GM03348 (cell line): ENCODE measurements around the gene HOXA1.

Experiments
- DNase-seq: peaks from one replicate; pipeline ENCODE4 v3.0.0; 2012; ENCODE audit warnings: low spot score

The HOXA1 gene

DNA sequence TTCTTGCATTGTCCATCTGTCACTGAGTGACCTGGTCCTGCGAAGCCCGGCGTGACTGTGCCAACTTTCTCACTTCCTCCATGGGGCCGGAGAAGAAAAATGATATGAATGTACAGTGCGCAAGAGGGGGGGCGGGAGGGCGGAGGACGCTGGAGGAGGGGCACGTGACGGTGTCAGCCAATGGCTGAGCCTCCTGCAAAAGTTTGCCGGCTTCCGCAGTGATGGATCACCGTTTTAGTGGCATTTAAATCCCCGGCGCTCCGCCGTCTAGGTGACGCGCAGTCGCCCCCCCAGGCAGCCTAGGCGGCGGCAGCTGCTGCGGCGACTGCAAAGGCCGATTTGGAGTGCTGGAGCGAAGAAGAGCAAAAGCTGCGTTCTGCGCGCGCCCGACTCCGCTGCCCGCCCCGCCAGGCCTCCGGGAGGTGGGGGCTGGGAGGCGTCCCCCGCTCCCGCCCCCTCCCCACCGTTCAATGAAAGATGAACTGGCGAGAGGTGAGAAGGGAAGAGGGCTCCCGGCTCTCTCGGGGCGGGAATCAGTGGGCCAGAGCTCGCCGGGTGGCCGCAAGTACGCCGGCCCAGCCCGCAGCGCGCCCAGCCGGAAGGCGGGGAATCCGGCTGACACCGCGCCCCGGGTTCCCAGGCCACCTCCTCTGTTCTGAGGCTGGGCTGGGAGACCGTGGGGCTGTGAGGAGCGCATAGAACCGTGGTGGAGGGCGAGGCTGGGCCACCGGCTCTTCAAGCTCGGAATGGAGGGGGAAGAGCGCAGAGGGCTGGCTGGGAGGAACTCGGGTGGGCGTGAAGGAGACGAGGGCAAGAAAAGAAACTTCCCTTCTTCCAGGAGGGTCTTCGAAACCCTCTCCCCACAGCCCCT, at the start of gene HOXA1:
Gene HOXA1, minus strand, starts transcription at position 104 of the 871 bp plus-strand sequence. Its CDS starts 88 bp downstream, at position 16.
- DNase-seq = peak; percentile 98

DNA sequence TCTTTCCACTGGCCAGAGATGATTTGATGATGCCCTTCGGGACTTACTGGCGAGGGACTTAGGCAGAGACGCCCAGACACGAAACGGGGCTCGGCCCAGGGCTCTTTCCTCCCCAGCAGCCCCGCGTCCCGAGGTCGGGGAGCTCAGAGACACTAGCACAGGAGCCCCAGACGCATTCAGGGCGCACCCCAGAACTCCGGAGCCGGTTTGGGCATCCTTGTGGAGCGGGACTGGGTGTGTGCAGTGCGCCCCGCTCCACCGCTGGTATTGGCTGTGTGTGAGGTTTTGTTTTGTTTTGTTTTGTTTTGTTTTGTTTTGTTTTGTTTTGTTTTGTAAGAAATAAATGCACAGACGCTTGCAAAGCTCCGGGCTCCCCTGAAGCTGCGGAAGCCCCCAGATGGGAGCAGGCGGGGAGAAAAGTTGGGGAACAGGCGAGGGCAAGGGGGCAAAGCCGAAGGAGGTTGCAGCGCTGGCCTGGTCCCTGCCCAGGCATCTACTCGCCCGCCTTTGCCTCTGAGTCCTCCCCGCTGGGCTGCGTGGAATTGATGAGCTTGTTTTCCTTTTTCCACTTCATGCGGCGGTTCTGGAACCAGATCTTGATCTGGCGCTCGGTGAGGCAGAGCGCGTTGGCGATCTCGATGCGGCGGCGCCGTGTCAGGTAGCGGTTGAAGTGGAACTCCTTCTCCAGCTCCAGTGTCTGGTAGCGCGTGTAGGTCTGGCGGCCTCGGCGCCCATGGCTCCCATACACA, 49.5 kb upstream of the HOXA1 start:
- no peak for DNase-seq

DNA sequence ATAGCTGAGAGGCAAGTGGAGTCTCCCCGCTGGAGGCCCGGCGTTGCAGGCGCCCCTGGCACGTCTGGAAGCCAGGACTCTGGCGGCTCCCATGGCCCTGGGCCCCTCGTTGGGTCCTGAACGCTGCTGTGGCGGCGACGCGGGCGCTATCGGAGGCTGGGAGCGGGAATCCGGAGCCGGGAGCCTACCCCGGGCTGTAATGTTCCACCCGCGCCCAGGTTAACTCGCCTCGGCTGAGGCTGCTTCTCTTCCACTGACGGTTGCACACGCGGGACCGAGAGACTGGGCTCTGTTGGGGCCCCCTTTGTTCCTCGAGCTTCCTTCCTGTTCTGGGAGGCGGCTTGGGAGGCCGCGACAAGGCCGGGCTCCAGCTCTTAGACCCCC, 49.0 kb upstream of the HOXA1 start:
- DNase-seq = no peak

DNA sequence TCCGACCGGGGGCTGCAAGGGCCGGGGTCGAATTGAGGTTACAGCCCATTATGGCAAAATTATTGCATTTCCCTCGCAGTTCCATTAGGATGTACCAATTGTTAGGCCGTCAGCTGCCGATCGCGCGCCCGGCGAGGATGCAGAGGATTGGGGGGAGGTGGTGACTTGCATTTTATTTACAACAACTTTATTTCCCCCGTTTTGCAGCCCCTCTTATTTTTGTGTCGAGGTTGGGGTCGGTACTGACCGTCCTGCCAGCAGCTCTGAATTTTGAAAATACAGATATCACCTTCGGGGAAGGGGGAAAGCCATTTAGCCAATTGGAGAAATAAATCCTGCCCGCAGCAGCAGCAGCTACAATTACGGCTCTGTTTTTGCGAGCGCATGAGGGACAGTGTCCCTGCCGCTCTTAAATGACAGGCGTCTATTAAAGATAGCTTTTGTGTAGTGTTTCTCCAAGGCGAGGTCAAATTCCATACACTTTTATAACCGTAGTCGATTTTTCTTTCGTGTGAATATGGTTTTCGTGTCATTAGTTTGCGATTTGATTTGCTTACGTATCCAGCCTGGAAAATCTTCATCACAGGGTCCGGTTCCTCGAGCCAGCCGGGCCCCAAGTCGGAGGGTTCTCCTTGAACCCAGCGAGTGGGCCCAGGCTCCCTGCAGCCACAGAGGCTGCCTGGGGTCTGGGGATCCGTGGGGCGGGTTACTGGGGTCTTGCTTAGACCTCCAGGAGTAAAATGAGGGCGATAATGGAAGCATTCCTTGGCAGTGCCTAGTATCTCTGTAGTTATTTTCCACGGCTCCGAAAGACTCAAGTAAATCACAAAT, 48.4 kb upstream of the HOXA1 start:
- DNase-seq = no peak

DNA sequence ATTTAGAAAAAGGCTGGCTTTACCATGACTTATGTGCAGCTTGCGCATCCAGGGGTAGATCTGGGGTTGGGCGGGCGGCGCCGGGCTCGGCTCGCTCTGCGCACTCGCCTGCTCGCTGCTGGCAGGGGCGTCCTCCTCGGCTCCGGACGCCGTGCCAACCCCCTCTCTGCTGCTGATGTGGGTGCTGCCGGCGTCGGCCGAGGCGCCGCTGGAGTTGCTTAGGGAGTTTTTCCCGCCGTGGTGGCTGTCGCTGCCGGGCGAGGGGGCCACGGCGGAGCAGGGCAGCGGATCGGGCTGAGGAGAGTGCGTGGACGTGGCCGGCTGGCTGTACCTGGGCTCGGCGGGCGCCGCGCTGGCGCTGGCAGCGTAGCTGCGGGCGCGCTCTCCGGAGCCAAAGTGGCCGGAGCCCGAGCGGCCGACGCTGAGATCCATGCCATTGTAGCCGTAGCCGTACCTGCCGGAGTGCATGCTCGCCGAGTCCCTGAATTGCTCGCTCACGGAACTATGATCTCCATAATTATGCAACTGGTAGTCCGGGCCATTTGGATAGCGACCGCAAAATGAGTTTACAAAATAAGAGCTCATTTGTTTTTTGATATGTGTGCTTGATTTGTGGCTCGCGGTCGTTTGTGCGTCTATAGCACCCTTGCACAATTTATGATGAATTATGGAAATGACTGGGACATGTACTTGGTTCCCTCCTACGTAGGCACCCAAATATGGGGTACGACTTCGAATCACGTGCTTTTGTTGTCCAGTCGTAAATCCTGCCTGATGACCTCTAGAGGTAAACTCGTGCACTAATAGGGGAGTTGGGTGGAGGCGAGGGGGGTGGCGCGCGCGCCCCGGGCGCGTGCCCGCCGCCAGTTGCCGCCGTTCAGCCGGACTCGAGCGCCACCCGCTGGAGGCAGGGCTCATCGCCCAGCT, 47.5 kb upstream of the HOXA1 start, which contains the start of gene HOXA5:
Gene HOXA5, minus strand, starts transcription at position 659 of the 927 bp plus-strand sequence. Its CDS starts 74 bp downstream, at position 585.
- DNase-seq = no peak

DNA sequence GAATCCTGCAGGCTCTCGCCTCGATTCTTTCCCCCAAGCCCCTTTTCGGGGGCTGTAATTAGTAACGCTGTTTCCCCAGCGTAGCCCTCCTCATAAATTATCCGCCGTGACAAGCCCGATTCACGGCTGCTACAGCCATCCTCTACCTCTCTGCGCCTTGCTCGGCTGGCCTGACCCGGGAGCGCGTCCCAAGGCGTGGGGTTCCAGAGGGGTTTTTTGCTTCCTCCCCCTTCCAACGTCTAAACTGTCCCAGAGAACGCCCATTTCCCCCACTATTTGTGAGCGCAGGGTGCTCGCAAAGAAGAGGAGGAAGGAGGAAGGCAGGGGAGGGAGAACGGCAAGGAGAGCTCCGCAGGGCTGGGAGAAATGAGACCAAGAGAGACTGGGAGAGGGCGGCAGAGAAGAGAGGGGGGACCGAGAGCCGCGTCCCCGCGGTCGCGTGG, 46.8 kb upstream of the HOXA1 start:
- DNase-seq = no peak

DNA sequence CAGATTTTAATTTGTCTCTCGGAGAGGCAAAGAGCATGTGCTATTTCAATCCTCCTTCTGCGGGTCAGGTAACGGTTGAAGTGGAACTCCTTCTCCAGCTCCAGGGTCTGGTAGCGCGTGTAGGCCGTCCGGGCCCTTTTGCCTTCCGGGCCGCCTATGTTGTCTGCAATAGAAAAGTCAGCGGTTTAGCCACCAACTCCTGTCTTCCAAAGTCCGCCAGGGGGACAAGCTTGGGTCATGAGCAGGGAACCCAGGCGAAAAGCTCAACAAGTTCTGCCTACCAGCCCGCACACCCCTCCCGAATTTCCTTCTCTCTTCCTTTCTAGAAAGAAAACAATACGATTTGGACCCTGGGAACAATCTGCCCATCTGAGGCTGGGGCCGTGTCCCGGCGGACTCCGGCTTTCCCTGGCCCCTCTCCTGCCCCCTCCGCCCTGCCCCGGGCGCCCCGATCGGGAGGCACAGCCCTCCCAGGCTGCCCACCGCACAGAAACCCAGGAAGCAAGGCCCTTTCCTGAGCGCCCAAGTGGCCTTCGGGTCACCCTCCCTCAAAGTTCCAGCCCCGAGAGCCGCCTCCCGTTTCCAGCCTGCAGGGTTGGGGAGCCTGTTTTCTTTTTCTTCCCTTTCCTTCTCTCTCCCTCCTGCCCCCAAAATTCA, 46.3 kb upstream of the HOXA1 start:
- DNase-seq = no peak

DNA sequence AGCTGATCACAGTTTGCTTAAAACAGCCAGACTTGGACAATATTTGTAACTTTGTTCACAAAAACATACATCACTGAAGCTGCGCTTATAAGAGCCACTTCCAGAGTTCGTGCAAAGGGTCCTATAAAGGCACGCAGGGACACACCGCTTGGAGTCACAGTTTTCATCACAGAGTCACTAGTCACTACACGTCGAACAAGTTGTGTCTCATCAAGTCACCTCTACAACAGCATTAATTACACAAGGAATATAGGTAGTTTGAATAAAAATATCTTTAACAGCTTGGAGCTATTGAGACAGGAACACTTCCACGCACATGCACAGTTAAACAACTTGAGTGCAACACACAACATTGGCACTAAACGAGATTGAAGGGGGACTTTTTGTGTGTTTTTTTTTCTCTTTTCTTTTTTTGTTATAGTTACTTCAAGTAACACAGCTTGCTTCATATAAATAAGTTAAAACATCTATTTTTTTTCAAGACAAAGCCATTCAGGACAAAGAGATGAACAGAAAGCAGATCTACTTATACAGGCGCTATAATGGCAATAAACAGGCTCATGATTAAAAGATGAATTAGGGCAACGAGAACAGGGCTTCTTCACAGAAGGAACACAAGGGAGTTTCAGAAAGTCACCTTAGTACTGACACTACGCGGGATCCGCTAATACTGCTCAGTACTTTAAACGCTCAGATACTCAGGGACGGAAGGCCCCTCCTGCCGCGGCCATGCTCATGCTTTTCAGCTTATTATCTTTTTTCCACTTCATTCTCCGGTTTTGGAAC, 45.5 kb upstream of the HOXA1 start:
- no peak for DNase-seq

DNA sequence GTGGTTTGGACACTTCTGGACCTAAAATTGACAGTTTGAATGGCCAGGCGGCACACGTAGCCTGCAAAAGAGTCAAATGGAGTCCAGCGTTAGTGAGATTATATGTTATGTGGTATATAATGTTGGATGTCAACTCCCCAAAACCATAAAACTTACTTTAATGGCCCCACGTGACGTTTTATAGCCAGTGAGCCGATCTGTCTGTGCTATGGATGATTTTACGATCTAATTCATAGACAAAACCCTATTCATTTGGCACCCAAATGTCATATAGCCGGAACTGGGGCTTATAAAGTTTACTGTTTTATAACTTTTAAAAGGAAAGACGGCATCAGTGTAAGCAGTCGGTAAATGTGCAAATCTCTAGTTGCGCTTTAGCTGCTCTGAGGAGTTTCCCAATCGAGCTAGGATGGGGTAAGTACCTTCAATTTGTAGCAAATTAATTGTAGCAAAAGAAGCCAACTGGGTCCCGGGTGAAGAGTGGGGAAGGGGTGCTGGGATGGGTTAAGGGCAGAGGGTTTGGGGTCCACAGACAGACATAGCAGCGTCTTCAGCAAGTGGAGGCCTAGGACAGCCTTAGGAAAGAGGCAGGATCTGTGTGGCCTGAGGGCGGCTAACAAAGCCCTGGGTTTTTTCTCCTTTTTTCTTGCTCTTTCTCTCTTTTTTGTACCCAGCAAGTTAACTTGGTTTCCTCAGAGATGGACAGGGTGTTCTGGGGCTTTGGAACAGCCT, 44.5 kb upstream of the HOXA1 start:
- DNase-seq = no peak

DNA sequence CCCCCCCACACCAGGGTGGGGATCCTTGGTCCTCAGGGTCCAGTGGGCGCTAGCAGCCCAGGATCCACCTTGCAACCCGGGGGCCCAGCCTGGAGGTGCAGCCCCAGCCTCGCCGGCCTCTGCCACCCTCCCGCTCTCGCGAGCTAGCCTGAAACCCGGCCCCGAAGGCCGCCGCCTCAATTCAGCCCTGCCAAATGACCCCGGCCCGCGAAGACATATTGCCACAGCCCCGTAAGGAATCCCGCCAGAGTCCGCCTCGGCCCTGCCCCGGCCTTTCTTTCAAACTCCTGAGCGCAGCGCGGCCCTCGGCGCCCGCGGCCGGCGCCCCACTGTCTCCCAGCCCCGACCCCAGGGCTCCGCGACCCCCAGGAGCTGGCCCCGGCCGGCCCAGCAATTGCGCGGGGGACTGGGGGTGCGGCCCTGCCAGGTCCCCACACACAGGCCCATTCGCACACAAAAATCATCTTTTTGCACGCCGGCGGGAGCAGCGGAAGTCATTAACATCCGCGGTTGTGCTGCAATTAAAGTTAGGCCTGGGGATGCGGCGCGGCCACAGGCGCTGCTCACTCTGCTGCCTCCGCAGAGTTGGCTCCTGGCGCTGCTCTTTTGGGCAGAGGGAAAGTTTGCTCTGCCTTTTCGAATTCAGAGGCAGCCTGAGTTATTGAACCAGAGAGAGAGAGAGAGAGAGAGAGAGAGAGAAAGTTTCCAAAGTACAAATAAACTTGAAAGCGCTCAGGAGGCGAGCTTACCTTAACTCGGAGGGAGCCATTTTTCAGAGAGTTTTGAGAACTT, 43.7 kb upstream of the HOXA1 start:
- no peak for DNase-seq

DNA sequence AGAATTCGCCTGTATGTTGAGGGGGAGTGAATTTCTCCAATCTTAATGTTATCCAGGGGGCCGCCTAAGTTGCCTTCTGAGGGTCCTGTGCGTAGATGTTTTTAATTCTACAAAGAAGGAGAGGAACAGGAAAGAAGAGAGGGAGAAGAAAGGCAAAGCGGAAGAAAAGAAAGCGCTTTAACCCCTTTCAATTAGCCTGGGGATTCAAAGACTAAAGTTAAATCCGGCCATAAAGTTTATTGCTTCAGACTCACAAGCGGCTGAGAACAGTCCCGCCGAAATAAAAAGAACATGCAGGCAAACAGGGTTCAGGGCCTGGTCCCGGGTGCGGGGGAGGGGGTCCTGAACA, 43.2 kb upstream of the HOXA1 start:
- DNase-seq = no peak

DNA sequence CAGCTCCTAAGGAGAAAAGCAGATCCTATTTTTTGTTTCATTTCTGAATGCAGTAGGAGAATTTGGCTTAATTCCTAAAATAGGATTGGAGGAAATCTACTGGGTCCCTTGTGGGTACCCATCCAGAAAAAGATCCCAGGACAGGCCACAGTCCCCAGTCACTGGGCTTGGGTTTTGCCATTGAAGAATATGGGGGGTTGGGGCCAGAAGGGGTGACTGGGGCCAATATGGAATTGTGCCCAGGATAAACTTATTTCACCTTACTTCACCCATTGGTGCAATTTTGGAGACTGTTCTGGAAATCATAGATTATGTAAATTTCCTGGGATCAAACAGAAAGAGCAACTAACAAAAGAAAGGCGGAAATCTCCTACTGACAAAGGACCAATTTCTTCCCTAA, 42.7 kb upstream of the HOXA1 start:
- no peak for DNase-seq

DNA sequence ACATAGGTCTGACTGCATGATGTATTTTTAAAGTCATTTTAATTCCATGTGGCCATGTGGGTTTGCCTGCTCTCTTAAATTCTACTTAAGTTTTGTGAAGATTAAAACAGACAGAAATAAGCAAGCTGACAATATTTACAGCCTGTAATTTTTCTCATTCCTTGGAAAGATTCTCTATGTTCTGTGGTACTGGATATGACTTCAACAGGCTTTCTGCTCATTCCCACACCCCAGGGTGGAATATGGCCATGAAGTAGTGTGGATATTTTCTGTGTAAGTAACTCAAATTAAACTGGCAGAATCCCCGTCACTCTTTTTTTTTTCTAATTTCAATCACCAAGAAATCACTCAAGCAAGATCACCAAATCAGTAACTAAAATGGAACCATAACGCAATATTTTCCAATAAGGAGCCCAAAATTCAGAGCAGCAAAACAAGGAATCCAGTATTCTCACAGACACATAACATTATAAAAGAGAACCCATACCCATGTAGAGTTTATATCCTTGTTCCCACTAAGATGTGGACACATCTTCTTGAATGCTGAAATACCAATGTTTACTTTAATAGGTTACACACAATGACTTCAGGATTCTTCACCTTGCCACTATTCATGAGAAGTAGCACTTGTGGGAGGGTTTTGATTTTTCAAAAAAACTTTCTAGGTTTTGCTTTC, 42.0 kb upstream of the HOXA1 start:
- no peak for DNase-seq

DNA sequence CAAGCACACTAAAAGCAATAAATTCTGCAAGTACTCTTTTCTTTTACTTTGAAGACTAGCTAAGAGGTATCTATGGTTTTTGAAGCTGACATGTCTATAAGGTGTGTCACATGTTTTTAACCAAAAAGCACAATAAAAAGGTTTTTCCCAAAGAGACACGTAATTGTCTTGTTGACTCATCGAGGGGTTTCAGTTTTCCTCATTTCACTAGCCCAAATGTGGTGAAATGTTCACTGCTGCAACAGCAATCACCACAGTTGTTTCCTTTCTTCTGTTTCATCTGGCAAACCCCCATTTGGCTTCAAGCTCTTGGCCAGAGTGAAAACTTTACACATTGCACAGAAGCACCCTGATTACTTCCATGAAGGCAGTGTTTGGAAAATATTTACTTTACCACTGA, 38.6 kb upstream of the HOXA1 start:
- DNase-seq = peak; percentile 83

DNA sequence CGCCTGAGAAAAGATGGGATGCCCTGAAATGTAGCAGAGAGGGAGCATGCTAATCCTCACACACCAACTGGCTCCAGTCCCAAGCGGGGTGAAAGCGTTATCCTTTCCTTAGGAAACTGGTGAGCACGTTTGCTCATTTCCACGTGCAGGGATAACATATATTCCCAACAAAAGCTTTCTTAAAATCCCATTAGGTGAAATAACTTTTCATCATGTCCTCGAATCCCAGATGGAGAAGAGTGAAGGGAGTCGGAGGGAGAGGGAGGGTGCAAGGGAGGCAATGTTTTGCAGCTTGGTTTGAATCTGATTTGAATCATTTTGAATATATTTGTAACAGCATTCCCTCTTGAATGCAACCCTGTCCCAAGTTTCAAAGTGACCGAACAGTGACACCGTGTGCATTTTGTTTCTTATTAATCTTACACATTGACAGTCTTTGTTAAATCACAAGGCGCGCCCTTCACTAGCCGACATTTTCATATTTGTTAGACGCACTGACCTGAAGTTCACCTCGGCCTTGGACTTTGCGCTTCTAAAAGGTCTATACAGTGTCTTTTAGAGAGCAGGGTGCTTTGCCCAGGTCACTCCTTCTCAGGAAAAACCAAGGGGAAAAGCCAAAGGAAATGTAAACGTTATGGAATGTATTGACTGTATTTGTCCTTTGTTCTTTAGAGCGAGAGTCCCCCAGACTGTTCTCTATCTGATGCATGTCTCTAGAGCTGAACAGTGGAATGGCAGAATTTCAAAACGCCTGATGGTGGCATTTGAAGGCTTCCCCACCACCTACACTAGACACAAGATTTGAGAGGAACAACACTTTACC, 37.8 kb upstream of the HOXA1 start:
- no peak for DNase-seq

DNA sequence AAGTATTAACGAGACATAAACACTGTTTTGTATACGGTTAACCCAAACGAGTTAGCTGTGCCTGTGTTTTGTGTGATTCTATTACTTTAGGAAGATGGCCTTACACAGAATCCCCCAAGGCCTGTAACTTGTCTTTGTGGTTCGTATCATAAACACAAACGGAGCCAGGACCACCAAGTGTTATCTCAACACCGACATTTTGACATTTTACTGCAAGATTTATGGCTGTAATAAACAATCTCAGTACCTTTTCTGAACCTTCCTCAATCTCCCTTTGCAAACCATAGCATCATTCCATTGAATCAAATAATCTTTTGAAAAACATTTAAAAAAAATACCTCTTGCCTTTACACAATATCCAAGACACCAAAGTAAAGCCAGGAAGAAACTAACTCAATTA, 37.2 kb upstream of the HOXA1 start:
- no peak for DNase-seq

DNA sequence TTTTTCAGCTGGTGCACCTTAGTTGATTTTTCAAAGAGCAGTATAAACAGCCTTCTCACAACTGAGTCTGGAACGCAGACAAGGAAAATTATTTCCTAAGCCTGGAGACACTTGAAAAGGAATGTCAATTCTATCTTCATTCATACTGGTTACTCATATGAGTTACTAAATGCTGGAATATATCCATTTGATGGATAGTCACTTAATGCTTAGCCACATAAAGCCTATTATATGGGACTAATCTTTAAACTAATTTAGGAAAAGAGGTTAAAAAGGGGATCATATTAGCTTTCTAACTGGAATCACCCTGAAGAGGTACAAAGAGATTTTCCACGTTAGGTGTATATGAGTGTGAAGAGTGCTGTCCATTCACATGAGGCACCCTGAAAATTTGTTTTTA, 36.4 kb upstream of the HOXA1 start:
- DNase-seq = no peak
